Activated T-cell treated with anti-CD3 and anti-CD28 coated beads for 4 hours (primary cell): ENCODE data around the gene SLC25A26.

Source experiments
- DNase-seq: peaks from one replicate; pipeline ENCODE4 v3.0.0-alpha.2; 2020

The SLC25A26 gene

GRCh38 chr3:66399529-66400232, 178.9 kb downstream of the SLC25A26 start:
- no peak for DNase-seq

- DNase-seq: no peak
Measured at GRCh38 chr3:66400411-66401156, 179.8 kb downstream of the SLC25A26 start.

DNA sequence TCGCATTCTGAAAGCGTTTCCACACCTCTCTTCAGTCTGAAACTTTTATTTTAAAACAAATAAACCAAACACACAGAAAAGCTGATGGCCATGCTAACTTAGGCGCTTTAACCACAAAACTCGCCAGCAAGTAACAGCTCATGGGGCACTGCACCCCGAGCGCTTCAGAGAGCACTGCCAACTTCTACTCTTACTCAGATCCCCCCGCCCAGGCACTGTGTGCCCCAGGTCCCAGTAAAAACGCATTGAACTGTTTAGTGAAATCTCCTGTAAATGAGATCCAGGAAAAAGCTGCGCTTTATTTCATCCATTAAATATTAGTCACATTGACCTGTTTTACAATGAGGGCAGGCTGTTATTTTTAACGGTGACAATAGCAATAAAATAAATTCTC, 180.4 kb downstream of the SLC25A26 start:
- no peak for DNase-seq

GRCh38 chr3:66401675-66402491, 181.1 kb downstream of the SLC25A26 start:
- DNase-seq: no peak

- DNase-seq: no peak
Measured at GRCh38 chr3:66402596-66403290, 181.9 kb downstream of the SLC25A26 start.

- no peak for DNase-seq
Measured at GRCh38 chr3:66403323-66403990, 182.7 kb downstream of the SLC25A26 start.

DNA sequence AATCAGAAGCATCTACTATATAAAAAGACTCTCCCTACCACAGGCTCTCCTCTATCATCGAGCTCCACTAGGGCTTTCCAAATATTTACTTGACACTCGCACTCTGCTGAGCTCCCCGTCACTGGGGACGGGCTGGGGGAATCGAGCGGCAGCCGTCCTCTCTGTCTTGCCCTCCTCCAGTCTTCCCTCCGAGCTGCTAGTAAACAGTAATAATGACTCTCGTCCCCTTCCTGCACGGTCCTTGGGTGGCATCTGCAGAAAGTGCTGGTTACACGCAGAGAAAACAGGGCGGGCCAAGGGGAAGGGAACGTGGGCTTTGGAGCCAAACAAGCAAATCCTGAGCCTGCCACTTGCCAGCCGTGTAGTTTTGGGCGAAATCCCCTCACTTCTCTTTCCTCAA, 183.4 kb downstream of the SLC25A26 start:
- no peak for DNase-seq

DNA sequence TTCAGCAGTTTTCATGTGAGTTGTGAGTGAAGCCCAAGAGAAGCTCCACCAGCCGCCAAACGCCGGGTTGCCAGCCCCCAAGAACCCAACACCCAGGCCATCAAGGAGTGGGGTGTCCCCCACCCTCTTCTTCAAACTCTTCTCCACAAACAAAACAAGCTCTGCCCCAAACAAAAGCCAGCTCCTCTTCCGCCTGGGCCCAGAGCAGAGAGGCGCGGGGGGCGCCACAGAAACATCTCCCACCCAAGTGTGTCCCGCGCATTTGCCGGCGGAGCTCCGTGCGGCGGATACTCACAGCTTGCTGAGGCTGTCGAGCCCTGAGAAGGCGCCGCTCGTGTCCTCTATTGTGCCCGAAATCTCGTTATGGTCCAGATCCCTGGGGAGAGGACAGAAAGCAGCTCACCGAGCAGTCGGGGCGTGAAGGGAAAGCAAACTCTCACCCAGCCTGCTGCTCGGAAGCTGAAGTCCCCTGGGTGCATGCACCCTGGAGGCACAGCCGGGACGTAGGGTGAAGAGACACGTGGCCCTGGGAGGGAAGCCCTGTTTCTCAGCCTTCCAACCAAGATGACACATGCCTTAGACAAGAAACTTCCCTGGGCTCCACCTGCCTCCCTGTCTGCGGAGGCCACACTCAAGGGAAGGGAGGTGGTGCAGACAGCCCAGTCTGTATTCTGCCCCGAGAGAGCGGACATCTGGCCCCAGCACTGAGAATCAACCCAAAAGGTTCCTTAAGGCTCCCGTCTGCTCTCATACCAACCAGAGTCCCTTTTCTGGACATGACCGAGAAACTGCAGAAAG, 184.3 kb downstream of the SLC25A26 start:
- no peak for DNase-seq

DNA sequence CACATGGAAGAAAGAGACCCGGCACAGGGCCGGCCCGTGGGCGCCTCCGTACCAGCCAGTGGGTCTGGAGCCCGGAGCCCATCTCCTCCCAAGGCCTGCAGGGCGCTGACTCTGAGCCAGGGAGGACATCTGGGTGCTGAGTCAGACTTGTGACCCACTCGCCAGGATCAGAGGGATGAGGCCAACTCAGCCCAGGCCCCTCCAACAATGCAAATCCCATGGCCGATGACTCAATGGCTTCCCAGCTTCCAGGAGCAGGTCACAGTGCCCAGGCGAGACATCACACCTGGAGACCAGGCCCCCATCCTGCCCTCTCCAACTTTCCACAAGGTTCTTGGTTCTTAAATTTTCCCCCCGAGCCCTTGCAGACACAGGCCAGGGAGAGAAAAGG, 184.9 kb downstream of the SLC25A26 start:
- no peak for DNase-seq

DNA sequence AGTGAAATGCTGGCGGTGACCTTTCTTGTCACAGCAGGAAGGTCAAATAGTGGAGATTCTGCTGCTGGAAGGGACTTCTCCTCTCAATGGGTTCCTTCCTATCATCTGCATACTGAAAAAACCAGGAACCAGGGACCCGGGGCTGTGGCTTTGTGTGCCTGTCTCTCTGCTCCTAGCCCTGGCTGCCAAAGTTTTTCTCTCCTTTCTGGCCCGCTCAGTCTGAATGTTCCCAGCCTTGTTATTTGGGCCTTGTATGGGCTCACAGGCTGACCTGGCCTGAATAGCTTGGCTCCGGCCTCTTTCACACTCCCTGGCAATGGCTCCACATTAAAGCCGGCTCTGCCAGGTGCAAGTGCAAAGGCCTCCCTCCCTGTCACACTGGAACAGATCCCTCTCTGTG, 185.4 kb downstream of the SLC25A26 start:
- DNase-seq: no peak

DNA sequence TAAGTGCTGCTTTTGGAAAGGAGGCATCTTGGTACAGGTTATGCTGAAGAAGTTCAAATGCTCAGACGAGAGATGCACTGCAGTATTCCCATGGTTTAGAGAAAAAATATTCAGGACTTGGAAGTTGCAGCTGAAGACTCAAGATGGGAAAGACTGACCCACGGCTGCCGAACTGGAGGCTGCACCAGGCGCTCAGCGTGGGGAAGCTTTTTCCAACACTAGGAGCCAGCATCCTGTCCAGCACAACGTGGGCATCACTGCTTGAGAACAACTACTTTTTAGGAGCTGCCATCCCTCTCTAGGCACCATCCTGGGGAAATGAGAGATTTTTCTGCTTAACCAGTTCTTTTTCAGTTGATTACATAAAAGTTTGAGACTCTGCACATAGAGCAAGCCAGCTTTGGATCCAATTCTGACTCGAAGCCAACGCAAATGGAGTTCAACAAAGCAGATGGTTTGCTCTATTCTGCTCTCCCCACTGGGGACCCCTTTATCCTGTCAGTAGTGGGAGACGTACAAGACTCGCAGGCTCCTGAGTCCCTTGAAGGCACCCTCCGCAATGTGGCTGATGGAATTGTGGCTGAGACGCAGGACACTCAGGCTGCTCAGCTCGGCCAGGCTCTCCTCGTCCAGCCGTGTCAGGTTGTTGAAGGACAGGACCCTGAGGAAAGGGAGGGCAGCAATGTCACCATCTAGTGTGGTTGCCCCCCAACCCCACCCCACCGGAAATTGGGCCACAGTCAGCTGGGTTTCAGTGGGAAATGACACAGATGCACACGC, 186.2 kb downstream of the SLC25A26 start:
- DNase-seq: no peak

- DNase-seq: peak; percentile 69
Measured at GRCh38 chr3:66407611-66408218, 186.9 kb downstream of the SLC25A26 start.

GRCh38 chr3:66409771-66410754, 189.3 kb downstream of the SLC25A26 start:
- DNase-seq: no peak

- no peak for DNase-seq
Measured at GRCh38 chr3:66410976-66411375, 190.2 kb downstream of the SLC25A26 start.

DNA sequence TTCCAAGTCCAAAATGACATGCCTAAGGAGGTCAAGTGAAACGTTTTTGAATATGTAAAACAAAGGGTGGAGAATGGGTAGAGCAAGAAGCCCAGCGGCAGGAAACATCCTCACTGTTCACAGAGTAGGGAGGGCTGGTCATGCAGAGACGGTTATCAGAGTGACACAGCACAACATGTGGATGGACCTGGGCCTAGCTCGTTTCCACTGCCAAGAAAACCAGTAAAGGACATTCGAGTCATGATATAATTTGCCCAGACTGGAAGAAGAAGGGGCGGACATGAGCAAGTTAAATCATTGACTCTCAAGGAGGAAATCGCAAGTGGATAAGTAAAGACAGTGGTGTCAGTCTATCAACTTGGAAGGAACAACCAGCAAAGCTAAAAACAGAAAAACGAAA, 190.7 kb downstream of the SLC25A26 start:
- DNase-seq: no peak

- no peak for DNase-seq
Measured at GRCh38 chr3:66411961-66412887, 191.4 kb downstream of the SLC25A26 start.

DNA sequence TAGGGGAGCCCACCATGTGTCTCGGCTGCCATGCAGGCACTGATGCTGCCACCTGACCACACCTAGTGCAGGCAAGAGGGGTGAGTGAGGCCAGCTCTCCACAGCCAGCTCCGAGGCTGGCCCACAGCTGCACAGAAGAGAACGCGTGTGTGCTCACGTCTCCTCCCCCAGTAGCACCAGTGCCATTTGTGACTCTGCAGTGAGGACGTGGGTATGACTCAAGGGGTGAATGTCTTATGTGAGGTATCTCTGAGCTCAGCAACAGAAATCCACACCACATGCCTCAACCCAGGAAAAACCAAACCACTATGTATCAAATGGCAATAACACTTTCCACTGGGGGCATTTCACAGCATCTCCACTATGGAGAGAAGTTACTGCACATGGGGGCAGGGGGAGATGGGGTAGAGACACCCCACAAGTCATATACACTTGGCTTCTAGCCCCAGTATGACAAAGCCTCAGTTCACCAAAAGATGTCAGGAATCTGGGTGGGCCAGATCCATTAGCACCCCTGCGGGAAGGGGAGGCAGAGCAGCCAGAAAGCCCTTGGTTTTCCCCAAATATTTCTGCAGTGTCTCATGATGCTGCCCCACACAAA, 192.4 kb downstream of the SLC25A26 start:
- no peak for DNase-seq
